Activated CD4-positive, alpha-beta T cell treated with anti-CD3 and anti-CD28 coated beads for 36 hours (primary cell): ENCODE data around the gene SGCD. TPM values are rescaled to one million over a fixed set of nuclear protein-coding genes. Genes with fewer than 3 reads are reported as not detected.

Experiments used
- ATAC-seq: fragments of 200-7000 bp; cut with Tn5 transposase; one replicate; pipeline ENCODE4 v1.10.0; 2021; ENCODE audit warnings: mild to moderate bottlenecking, moderate library complexity
- CTCF ChIA-PET: fragments of 350-600 bp; sonication (Branson Sonifier 250); formaldehyde crosslinking; loops from one replicate; lab custom pipeline; 2021; ENCODE audit warnings: antibody characterized with exemption; lab: Charles Lee
- POLR2A ChIA-PET: fragments of 350-600 bp; sonication (Branson Sonifier 250); formaldehyde crosslinking; loops from one replicate; lab custom pipeline; 2021; ENCODE audit warnings: antibody characterized with exemption, inconsistent platforms; lab: Charles Lee
- DNase-seq: peaks from one replicate; pipeline ENCODE4 v3.0.0-alpha.2; 2020
- H3K27ac Mint-ChIP-seq: one replicate; pipeline ENCODE4 v1.8.0; 2021; ENCODE audit warnings: mixed read lengths
- H3K27me3 Mint-ChIP-seq: one replicate; pipeline ENCODE4 v1.8.0; 2021; ENCODE audit warnings: mixed read lengths
- H3K36me3 Mint-ChIP-seq: one replicate; pipeline ENCODE4 v1.8.0; 2021; ENCODE audit warnings: low read depth, mixed read lengths
- H3K4me1 Mint-ChIP-seq: one replicate; pipeline ENCODE4 v1.8.0; 2021; ENCODE audit warnings: mixed read lengths
- H3K4me3 Mint-ChIP-seq: one replicate; pipeline ENCODE4 v1.8.0; 2021; ENCODE audit warnings: mild to moderate bottlenecking, moderate library complexity, mixed read lengths
- H3K9me3 Mint-ChIP-seq: one replicate; pipeline ENCODE4 v1.8.0; 2021; ENCODE audit warnings: low read depth, mixed read lengths
- intact Hi-C, 2 experiments: fragments of 100-400 bp; cut with DNase I in 1 of 2; cut with micrococcal nuclease in 1 of 2; formaldehyde crosslinking; loops; one replicate each; pipeline versions ENCODE4 v1.14.2 to v1.15.1; 2022 to 2024; cut with DNase I, micrococcal nuclease
- total RNA-seq, 2 experiments: library from RNA; stranded (reverse); gene quantifications; one replicate each; pipeline ENCODE4 v1.2.3, GENCODE V29; 2021

Gene SGCD
- total RNA-seq, 2 experiments from 2014 or later: not detected

- no peak for DNase-seq
- POLR2A ChIA-PET: no interaction called here
Measured at GRCh38 chr5:156330141-156330870, 3.3 kb downstream of the SGCD start.

GRCh38 chr5:156331181-156331580, 4.2 kb downstream of the SGCD start:
- POLR2A ChIA-PET: no interaction called here
- Mint-ChIP-seq H3K4me3 (no peak overlapping the region), H3K4me1 (no peaks in the 10 kb centered on the region), H3K27me3 (peaks cover 20% of the 10 kb centered on the region), H3K27ac (no peak overlapping the region), H3K9me3 (no peaks in the 10 kb centered on the region), H3K36me3 (no peaks in the 10 kb centered on the region)
- intact Hi-C loops: no loop called here
- no peak for ATAC-seq
- CTCF ChIA-PET: no interaction called here
- DNase-seq: no peak

More at GRCh38 chr5:156330141-156330870, 3.3 kb downstream of the SGCD start:
- CTCF ChIA-PET: no interaction called here
- intact Hi-C loops: no loop called here
- Mint-ChIP-seq H3K36me3 (no peaks in the 10 kb centered on the region), H3K4me3 (no peak overlapping the region), H3K27ac (no peak overlapping the region), H3K27me3 (peaks cover 18% of the 10 kb centered on the region), H3K9me3 (no peaks in the 10 kb centered on the region), H3K4me1 (no peaks in the 10 kb centered on the region)
- ATAC-seq: no peak

GRCh38 chr5:156331845-156332244, 4.9 kb downstream of the SGCD start:
- ATAC-seq (no peak), DNase-seq (no peak)
- Mint-ChIP-seq H3K27ac (no peak overlapping the region), H3K9me3 (no peaks in the 10 kb centered on the region), H3K4me1 (no peaks in the 10 kb centered on the region), H3K36me3 (no peaks in the 10 kb centered on the region), H3K4me3 (no peak overlapping the region), H3K27me3 (peaks cover 15% of the 10 kb centered on the region)
- intact Hi-C loops: no loop called here
- POLR2A ChIA-PET: no interaction called here
- CTCF ChIA-PET: no interaction called here

GRCh38 chr5:156332245-156332644, 5.3 kb downstream of the SGCD start:
- POLR2A ChIA-PET: no interaction called here
- no peak overlapping the region for H3K4me3 Mint-ChIP-seq
- no peaks in the 10 kb centered on the region for H3K36me3 Mint-ChIP-seq
- H3K4me1 Mint-ChIP-seq: no peaks in the 10 kb centered on the region
- H3K9me3 Mint-ChIP-seq: no peaks in the 10 kb centered on the region
- no peak for ATAC-seq
- no peak overlapping the region for H3K27ac Mint-ChIP-seq
- intact Hi-C loops: no loop called here
- peaks cover 12% of the 10 kb centered on the region for H3K27me3 Mint-ChIP-seq
- DNase-seq: no peak
- CTCF ChIA-PET: interaction anchor here (0.9 kb wide), 1 partner anchor 8 kb away, joined by 3 read pairs; no protein-coding TSS in a partner anchor

- H3K4me3 Mint-ChIP-seq: no peak overlapping the region
- H3K27me3 Mint-ChIP-seq: peaks cover 2% of the 10 kb centered on the region
- DNase-seq (no peak), ATAC-seq (no peak)
- H3K36me3 Mint-ChIP-seq: no peaks in the 10 kb centered on the region
- no peaks in the 10 kb centered on the region for H3K4me1 Mint-ChIP-seq
- no peaks in the 10 kb centered on the region for H3K9me3 Mint-ChIP-seq
- H3K27ac Mint-ChIP-seq: no peak overlapping the region
- ChIA-PET POLR2A (no interaction called here), CTCF (interaction anchor here (1.3 kb wide), 1 partner anchor 26 kb away, joined by 3 read pairs; no protein-coding TSS in a partner anchor)
- intact Hi-C loops: no loop called here
Measured at GRCh38 chr5:156339139-156339841, 12.3 kb downstream of the SGCD start.

- Mint-ChIP-seq H3K27me3 (peaks cover 6% of the 10 kb centered on the region), H3K36me3 (no peaks in the 10 kb centered on the region), H3K4me1 (no peaks in the 10 kb centered on the region), H3K27ac (no peak overlapping the region), H3K9me3 (no peaks in the 10 kb centered on the region), H3K4me3 (no peak overlapping the region)
- no peak for DNase-seq
- intact Hi-C loops: no loop called here
- ChIA-PET POLR2A (no interaction called here), CTCF (no interaction called here)
- no peak for ATAC-seq
Measured at GRCh38 chr5:156340893-156341292, 13.9 kb downstream of the SGCD start.

- Mint-ChIP-seq H3K9me3 (no peaks in the 10 kb centered on the region), H3K4me3 (no peak overlapping the region), H3K27me3 (peaks cover 5% of the 10 kb centered on the region), H3K4me1 (no peaks in the 10 kb centered on the region), H3K36me3 (no peaks in the 10 kb centered on the region), H3K27ac (no peak overlapping the region)
- ChIA-PET POLR2A (no interaction called here), CTCF (no interaction called here)
- intact Hi-C loops: no loop called here
- DNase-seq: no peak
- ATAC-seq: no peak
Measured at GRCh38 chr5:156350256-156350655, 23.3 kb downstream of the SGCD start.

- H3K27me3 Mint-ChIP-seq: peaks cover 3% of the 10 kb centered on the region
- H3K27ac Mint-ChIP-seq: no peak overlapping the region
- no peaks in the 10 kb centered on the region for H3K4me1 Mint-ChIP-seq
- intact Hi-C loops: no loop called here
- ATAC-seq (no peak), DNase-seq (no peak)
- ChIA-PET CTCF (interaction anchor here (0.5 kb wide), 1 partner anchor 230 kb away, joined by 3 read pairs; no protein-coding TSS in a partner anchor), POLR2A (no interaction called here)
- H3K36me3 Mint-ChIP-seq: no peaks in the 10 kb centered on the region
- no peaks in the 10 kb centered on the region for H3K9me3 Mint-ChIP-seq
- H3K4me3 Mint-ChIP-seq: no peak overlapping the region
Measured at GRCh38 chr5:156351423-156351822, 24.5 kb downstream of the SGCD start.

- intact Hi-C loops: no loop called here
- no peaks in the 10 kb centered on the region for H3K36me3 Mint-ChIP-seq
- H3K4me1 Mint-ChIP-seq: no peaks in the 10 kb centered on the region
- ATAC-seq (no peak), DNase-seq (no peak)
- H3K4me3 Mint-ChIP-seq: no peak overlapping the region
- ChIA-PET CTCF (interaction anchor here (0.6 kb wide), 1 partner anchor 182 kb away, joined by 3 read pairs; no protein-coding TSS in a partner anchor), POLR2A (no interaction called here)
- no peak overlapping the region for H3K27ac Mint-ChIP-seq
- peaks cover 4% of the 10 kb centered on the region for H3K27me3 Mint-ChIP-seq
- H3K9me3 Mint-ChIP-seq: no peaks in the 10 kb centered on the region
Measured at GRCh38 chr5:156354571-156354970, 27.6 kb downstream of the SGCD start.

- ChIA-PET POLR2A (no interaction called here), CTCF (interaction anchor here (0.7 to 0.8 kb wide), 2 partner anchors 18 to 546 kb away, joined by 3 read pairs; no protein-coding TSS in a partner anchor)
Measured at GRCh38 chr5:156356238-156356637, 29.3 kb downstream of the SGCD start.

GRCh38 chr5:156359476-156359875, 32.5 kb downstream of the SGCD start:
- DNase-seq (no peak), ATAC-seq (no peak)
- ChIA-PET CTCF (interaction anchor here (0.6 kb wide), 1 partner anchor 35 kb away, joined by 5 read pairs; no protein-coding TSS in a partner anchor), POLR2A (no interaction called here)
- Mint-ChIP-seq H3K36me3 (no peaks in the 10 kb centered on the region), H3K27ac (no peak overlapping the region), H3K27me3 (peaks cover 8% of the 10 kb centered on the region), H3K4me1 (no peaks in the 10 kb centered on the region), H3K4me3 (no peak overlapping the region), H3K9me3 (no peaks in the 10 kb centered on the region)
- intact Hi-C loops: no loop called here

More at GRCh38 chr5:156356238-156356637, 29.3 kb downstream of the SGCD start:
- peaks cover 4% of the 10 kb centered on the region for H3K27me3 Mint-ChIP-seq
- no peaks in the 10 kb centered on the region for H3K36me3 Mint-ChIP-seq
- H3K27ac Mint-ChIP-seq: no peak overlapping the region
- H3K9me3 Mint-ChIP-seq: no peaks in the 10 kb centered on the region
- DNase-seq (no peak), ATAC-seq (no peak)
- intact Hi-C loops: no loop called here
- H3K4me1 Mint-ChIP-seq: no peaks in the 10 kb centered on the region
- H3K4me3 Mint-ChIP-seq: no peak overlapping the region
